T-helper 17 cell (primary cell): ENCODE data around the gene GRID2. TPM values are rescaled to one million over a fixed set of nuclear protein-coding genes. Genes with fewer than 3 reads are reported as not detected.

Experiments
- ATAC-seq: fragments of 150-1000 bp; cut with Tn5 transposase; 2 replicates; pipeline ENCODE4 v1.10.0; 2021; ENCODE audit warnings: mild to moderate bottlenecking, moderate library complexity
- DNase-seq, 3 donors: peaks; one replicate each; pipeline versions ENCODE4 v3.0.0 to v3.0.0-alpha.2; 2020 to 2021
- H3K9me3 ChIP-seq: one replicate; pipeline ENCODE4 v1.7.0; 2013; ENCODE audit warnings: low read length, mild to moderate bottlenecking; ENCODE audit not compliant: control insufficient read depth, poor library complexity, severe bottlenecking
- H3K27ac Mint-ChIP-seq: one replicate; pipeline ENCODE4 v1.8.0; 2022; ENCODE audit warnings: mild to moderate bottlenecking, moderate library complexity, mixed read lengths
- H3K27me3 Mint-ChIP-seq: one replicate; pipeline ENCODE4 v1.8.0; 2022; ENCODE audit warnings: mixed read lengths
- H3K36me3 Mint-ChIP-seq: one replicate; pipeline ENCODE4 v1.8.0; 2022; ENCODE audit warnings: low read depth, mixed read lengths
- H3K4me1 Mint-ChIP-seq: one replicate; pipeline ENCODE4 v1.8.0; 2022; ENCODE audit warnings: mild to moderate bottlenecking, mixed read lengths
- H3K4me3 Mint-ChIP-seq: one replicate; pipeline ENCODE4 v1.8.0; 2022; ENCODE audit warnings: mild to moderate bottlenecking, moderate library complexity, mixed read lengths
- total RNA-seq, 4 donors: library from RNA in 2 of 4; stranded (reverse) in 2 of 4; gene quantifications; one replicate each; pipeline ENCODE4 v1.2.3 and lab custom pipeline; 2022 to 2026

The GRID2 gene
- total RNA-seq, 2 donors from 2014 or later: not detected

GRCh38 chr4:93000910-93001309 is 697.1 kb downstream of the GRID2 start:
- no peak overlapping the region for H3K27ac Mint-ChIP-seq
- H3K27me3 Mint-ChIP-seq: no peaks in the 10 kb centered on the region
- no peaks in the 10 kb centered on the region for H3K36me3 Mint-ChIP-seq
- H3K4me1 Mint-ChIP-seq: no peaks in the 10 kb centered on the region
- no peaks in the 10 kb centered on the region for H3K9me3 ChIP-seq
- no peak overlapping the region for H3K4me3 Mint-ChIP-seq
- DNase-seq: no peak
- ATAC-seq: no peak

GRCh38 chr4:93002240-93002639 is 698.5 kb downstream of the GRID2 start:
- Mint-ChIP-seq H3K4me3 (no peak overlapping the region), H3K27ac (no peak overlapping the region), H3K4me1 (no peaks in the 10 kb centered on the region), H3K36me3 (no peaks in the 10 kb centered on the region), H3K27me3 (no peaks in the 10 kb centered on the region)
- DNase-seq (no peak), ATAC-seq (no peak)
- no peaks in the 10 kb centered on the region for H3K9me3 ChIP-seq

GRCh38 chr4:93016350-93016749 is 712.6 kb downstream of the GRID2 start:
- Mint-ChIP-seq H3K4me3 (no peak overlapping the region), H3K36me3 (no peaks in the 10 kb centered on the region), H3K4me1 (no peaks in the 10 kb centered on the region), H3K27ac (no peak overlapping the region), H3K27me3 (no peaks in the 10 kb centered on the region)
- DNase-seq: no peak
- ATAC-seq: no peak
- H3K9me3 ChIP-seq: no peaks in the 10 kb centered on the region

DNA sequence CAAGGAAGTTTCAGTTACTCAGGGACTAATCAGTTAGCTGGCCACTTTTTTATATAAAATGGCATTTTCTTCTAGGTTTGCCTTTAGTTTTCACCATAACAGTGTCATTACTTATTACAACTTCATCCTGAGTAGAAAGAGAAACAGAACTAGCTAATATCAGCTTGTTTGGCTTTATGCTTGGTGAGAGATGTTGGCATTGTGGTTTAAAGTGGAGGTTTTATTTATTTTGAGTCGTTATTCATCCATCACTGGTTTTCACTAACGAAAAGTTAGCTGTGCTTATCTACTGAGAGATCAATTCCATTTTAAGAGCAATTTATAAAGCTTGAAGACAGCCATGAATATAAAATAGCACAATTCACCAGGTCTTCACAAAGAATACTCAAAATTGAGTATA is 714.5 kb downstream of the GRID2 start:
- no peak overlapping the region for H3K27ac Mint-ChIP-seq
- no peak for DNase-seq
- no peak overlapping the region for H3K4me3 Mint-ChIP-seq
- H3K36me3 Mint-ChIP-seq: no peaks in the 10 kb centered on the region
- no peaks in the 10 kb centered on the region for H3K27me3 Mint-ChIP-seq
- no peak for ATAC-seq
- no peaks in the 10 kb centered on the region for H3K9me3 ChIP-seq
- H3K4me1 Mint-ChIP-seq: no peaks in the 10 kb centered on the region

DNA sequence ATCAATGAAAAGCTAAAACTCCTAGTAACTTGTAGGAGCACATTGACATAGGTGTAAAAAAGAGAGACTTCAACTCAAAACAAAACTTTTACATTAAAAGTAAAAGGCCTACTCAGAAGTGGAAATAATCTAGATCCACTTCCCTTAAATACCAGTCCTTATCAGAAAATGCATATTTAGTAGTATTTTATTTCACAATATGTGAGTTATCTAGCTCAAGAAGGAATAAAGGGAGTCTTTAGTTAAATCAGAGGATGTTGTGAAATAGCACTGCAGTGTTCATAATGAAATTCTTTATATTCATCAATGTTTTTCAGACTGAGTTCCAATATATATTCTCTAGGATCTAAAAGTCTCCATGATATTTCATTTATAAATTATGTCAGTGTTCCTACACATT is 715.0 kb downstream of the GRID2 start:
- H3K27ac Mint-ChIP-seq: no peak overlapping the region
- no peak overlapping the region for H3K4me3 Mint-ChIP-seq
- no peaks in the 10 kb centered on the region for H3K4me1 Mint-ChIP-seq
- H3K27me3 Mint-ChIP-seq: no peaks in the 10 kb centered on the region
- ATAC-seq (no peak), DNase-seq (no peak)
- H3K36me3 Mint-ChIP-seq: no peaks in the 10 kb centered on the region
- no peaks in the 10 kb centered on the region for H3K9me3 ChIP-seq

DNA sequence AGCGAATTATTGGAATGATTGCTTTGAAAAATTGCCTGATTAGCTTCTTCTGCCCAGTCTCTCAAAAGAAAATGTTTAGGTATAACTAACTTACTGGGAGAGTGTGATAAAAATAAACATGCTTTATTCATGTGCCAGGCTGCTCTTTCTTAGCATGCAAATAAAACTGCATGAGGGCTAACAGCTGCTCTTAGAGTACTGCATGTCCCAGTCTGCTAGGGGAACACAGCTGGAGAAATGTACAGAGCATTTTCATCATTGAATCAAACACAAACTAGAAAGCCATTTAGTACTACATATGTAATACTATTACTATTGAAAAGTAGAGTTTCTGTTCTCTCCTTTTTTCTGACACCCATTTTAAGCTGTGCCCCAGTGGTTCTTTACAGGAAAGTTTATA is 726.0 kb downstream of the GRID2 start:
- no peaks in the 10 kb centered on the region for H3K4me1 Mint-ChIP-seq
- no peak overlapping the region for H3K27ac Mint-ChIP-seq
- H3K36me3 Mint-ChIP-seq: no peaks in the 10 kb centered on the region
- DNase-seq (no peak), ATAC-seq (no peak)
- no peaks in the 10 kb centered on the region for H3K9me3 ChIP-seq
- no peak overlapping the region for H3K4me3 Mint-ChIP-seq
- H3K27me3 Mint-ChIP-seq: no peaks in the 10 kb centered on the region

GRCh38 chr4:93030670-93031069 is 726.9 kb downstream of the GRID2 start:
- DNase-seq (no peak), ATAC-seq (no peak)
- Mint-ChIP-seq H3K4me3 (no peak overlapping the region), H3K36me3 (no peaks in the 10 kb centered on the region), H3K4me1 (no peaks in the 10 kb centered on the region), H3K27me3 (no peaks in the 10 kb centered on the region), H3K27ac (no peak overlapping the region)
- no peaks in the 10 kb centered on the region for H3K9me3 ChIP-seq

DNA sequence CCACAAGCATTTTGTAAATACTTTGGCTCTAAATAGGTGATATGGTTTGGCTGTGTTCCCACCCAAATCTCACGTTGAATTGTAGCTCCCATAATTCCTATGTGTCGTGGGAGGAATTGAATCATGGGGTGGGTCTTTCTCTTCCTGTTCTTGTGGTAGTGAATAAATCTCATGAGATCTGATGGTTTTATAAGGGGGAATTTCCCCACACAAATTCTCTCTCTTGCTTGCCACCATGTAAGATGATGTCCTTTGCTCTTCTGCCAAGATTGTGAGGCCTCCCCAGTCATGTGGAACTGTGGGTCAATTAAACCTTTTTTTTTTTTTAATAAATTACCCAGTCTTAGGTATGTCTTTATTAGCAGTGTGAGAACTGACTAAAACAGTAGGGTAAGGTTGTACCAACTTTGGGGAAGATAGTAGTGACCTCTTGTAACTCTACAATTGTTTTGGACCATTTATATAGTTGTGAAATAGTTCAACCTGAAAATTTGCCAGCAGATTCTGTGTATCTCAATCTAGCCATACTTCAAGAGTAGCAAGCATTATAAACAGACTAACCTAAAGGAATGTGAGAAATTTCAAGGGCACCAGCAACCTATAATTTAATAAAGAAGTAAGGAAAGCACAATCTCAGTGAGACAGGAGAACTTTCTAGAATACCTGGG is 727.8 kb downstream of the GRID2 start:
- no peaks in the 10 kb centered on the region for H3K4me1 Mint-ChIP-seq
- no peaks in the 10 kb centered on the region for H3K27me3 Mint-ChIP-seq
- no peak overlapping the region for H3K4me3 Mint-ChIP-seq
- ATAC-seq (no peak), DNase-seq (no peak)
- H3K9me3 ChIP-seq: no peaks in the 10 kb centered on the region
- no peaks in the 10 kb centered on the region for H3K36me3 Mint-ChIP-seq
- no peak overlapping the region for H3K27ac Mint-ChIP-seq

DNA sequence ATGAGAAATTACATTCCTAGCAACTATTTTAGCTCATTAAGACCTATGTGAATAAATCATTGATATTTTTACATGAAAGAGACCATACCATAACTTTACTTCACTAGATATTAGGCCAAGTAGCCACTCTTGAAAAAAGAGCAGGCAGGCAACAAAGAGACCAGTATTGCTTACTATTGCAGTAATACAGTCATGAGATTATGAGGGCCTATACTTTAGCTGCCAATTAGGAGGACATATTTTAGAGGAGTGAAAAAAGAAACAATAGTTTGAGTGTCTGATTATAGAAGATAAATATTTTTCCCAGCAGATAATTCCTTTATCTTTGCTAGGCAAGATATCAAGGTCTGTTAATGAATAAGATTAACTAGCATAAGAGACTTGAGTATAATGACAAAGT is 739.0 kb downstream of the GRID2 start:
- ATAC-seq (no peak), DNase-seq (no peak)
- Mint-ChIP-seq H3K4me1 (no peaks in the 10 kb centered on the region), H3K36me3 (no peaks in the 10 kb centered on the region), H3K27ac (no peak overlapping the region), H3K4me3 (no peak overlapping the region), H3K27me3 (no peaks in the 10 kb centered on the region)
- no peaks in the 10 kb centered on the region for H3K9me3 ChIP-seq

GRCh38 chr4:93053140-93053539 is 749.4 kb downstream of the GRID2 start:
- no peak for DNase-seq
- H3K4me3 Mint-ChIP-seq: no peak overlapping the region
- H3K27ac Mint-ChIP-seq: no peak overlapping the region
- no peaks in the 10 kb centered on the region for H3K4me1 Mint-ChIP-seq
- H3K36me3 Mint-ChIP-seq: no peaks in the 10 kb centered on the region
- ATAC-seq: no peak
- no peaks in the 10 kb centered on the region for H3K9me3 ChIP-seq
- H3K27me3 Mint-ChIP-seq: no peaks in the 10 kb centered on the region

- Mint-ChIP-seq H3K27ac (no peak overlapping the region), H3K36me3 (no peaks in the 10 kb centered on the region), H3K27me3 (no peaks in the 10 kb centered on the region), H3K4me1 (no peaks in the 10 kb centered on the region), H3K4me3 (no peak overlapping the region)
- DNase-seq (no peak), ATAC-seq (no peak)
- no peaks in the 10 kb centered on the region for H3K9me3 ChIP-seq
Observed at GRCh38 chr4:93061826-93062225, 758.1 kb downstream of the GRID2 start.

DNA sequence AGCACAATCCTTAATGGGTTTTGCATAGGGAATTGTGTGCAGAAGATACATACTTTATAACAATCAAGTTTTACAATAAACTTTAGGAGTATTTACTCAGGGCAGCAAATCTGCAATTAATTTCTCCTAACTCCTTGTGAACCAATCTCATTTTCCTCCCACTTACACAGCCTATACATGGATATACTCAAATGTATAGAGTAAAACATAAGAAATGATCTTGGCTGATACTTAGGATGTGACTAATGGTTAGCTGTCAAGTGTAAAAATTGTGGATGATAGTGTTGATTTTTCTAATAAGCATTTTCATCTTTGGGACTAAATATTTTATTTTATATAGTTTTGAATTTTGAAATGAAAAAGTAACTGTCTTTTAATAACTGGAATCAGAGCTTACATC is 759.6 kb downstream of the GRID2 start:
- no peak overlapping the region for H3K4me3 Mint-ChIP-seq
- no peaks in the 10 kb centered on the region for H3K36me3 Mint-ChIP-seq
- ATAC-seq: no peak
- H3K27me3 Mint-ChIP-seq: no peaks in the 10 kb centered on the region
- no peak for DNase-seq
- H3K27ac Mint-ChIP-seq: no peak overlapping the region
- H3K9me3 ChIP-seq: no peaks in the 10 kb centered on the region
- H3K4me1 Mint-ChIP-seq: no peaks in the 10 kb centered on the region

GRCh38 chr4:93065790-93066189 is 762.0 kb downstream of the GRID2 start:
- no peak for DNase-seq
- H3K4me3 Mint-ChIP-seq: no peak overlapping the region
- ATAC-seq: no peak

GRCh38 chr4:93066749-93067148 is 763.0 kb downstream of the GRID2 start:
- DNase-seq (no peak), ATAC-seq (no peak)
- Mint-ChIP-seq H3K27ac (no peak overlapping the region), H3K4me1 (no peaks in the 10 kb centered on the region), H3K4me3 (no peak overlapping the region), H3K36me3 (no peaks in the 10 kb centered on the region), H3K27me3 (no peaks in the 10 kb centered on the region)
- H3K9me3 ChIP-seq: no peaks in the 10 kb centered on the region

More at GRCh38 chr4:93065790-93066189, 762.0 kb downstream of the GRID2 start:
- no peaks in the 10 kb centered on the region for H3K36me3 Mint-ChIP-seq
- H3K27ac Mint-ChIP-seq: no peak overlapping the region
- no peaks in the 10 kb centered on the region for H3K27me3 Mint-ChIP-seq
- H3K9me3 ChIP-seq: no peaks in the 10 kb centered on the region
- H3K4me1 Mint-ChIP-seq: no peaks in the 10 kb centered on the region
